SK-N-SH (cell line): ENCODE results near the gene SIX5. TPM values are rescaled to one million over a fixed set of nuclear protein-coding genes. Genes with fewer than 3 reads are reported as not detected.
A peak's percentile ranks its signal among the peaks of the same experiment; 100 is the strongest.

Experiments used
- CTCF ChIA-PET: fragments of 300-600, 350-600 bp; formaldehyde crosslinking; extraction: SDS; loops from one replicate; lab custom pipeline; 2021; lab: Yijun Ruan, JAX
- POLR2A ChIA-PET: fragments of 350-600 bp; sonication (Branson Sonifier 250); formaldehyde crosslinking; extraction: SDS; loops from one replicate; lab custom pipeline; 2020; ENCODE audit warnings: antibody characterized with exemption, inconsistent platforms; lab: Yijun Ruan, JAX
- DNase-seq: peaks from one replicate; pipeline ENCODE4 v3.0.0; 2012
- H2AFZ ChIP-seq: fragments of 200-600 bp; sonication (generic); 2 replicates; pipeline ENCODE4 v1.8.1; 2016; ENCODE audit warnings: antibody characterized with exemption, mild to moderate bottlenecking, low read depth
- H3F3A ChIP-seq: fragments of 200-600 bp; sonication (generic); replicated peaks from 2 replicates; pipeline ENCODE3; 2016; ENCODE audit warnings: antibody characterized with exemption, mild to moderate bottlenecking; ENCODE audit not compliant: insufficient read depth
- H3K27ac ChIP-seq, 2 experiments: fragments of 200-500 bp in 1 of 2; fragments of 200-600 bp in 1 of 2; sonication (Bioruptor generic) in 1 of 2; sonication (generic), shearing (Covaris generic) in 1 of 2; 2 replicates each; pipeline versions ENCODE4 v1.5.1 to v1.6.1; 2014 to 2016; ENCODE audit warnings: low read depth in 2 of 2, inconsistent platforms in 1 of 2, low read length in 1 of 2, mild to moderate bottlenecking in 1 of 2, mixed read lengths in 1 of 2
- H3K27me3 ChIP-seq: fragments of 200-600 bp; sonication (generic), shearing (Covaris generic); 2 replicates; pipeline ENCODE4 v1.6.1; 2016; ENCODE audit warnings: mixed run types; ENCODE audit not compliant: insufficient read depth
- H3K36me3 ChIP-seq, 2 experiments: fragments of 200-500 bp in 1 of 2; fragments of 200-600 bp in 1 of 2; sonication (Bioruptor generic) in 1 of 2; sonication (generic) in 1 of 2; replicated peaks in 1 of 2; 2 replicates each; pipeline versions ENCODE3 to v1.5.1; 2014 to 2016; ENCODE audit warnings: low read length in 1 of 2, mild to moderate bottlenecking in 1 of 2; ENCODE audit not compliant: insufficient read depth in 2 of 2, control insufficient read depth in 1 of 2
- H3K4me1 ChIP-seq, 2 experiments: fragments of 200-500 bp in 1 of 2; fragments of 200-600 bp in 1 of 2; sonication (Bioruptor generic) in 1 of 2; sonication (generic), shearing (Covaris generic) in 1 of 2; 2 replicates each; pipeline versions ENCODE4 v1.5.1 to v1.6.1; 2014 to 2016; ENCODE audit warnings: low read depth in 1 of 2, low read length in 1 of 2, mixed run types in 1 of 2; ENCODE audit not compliant: insufficient read depth in 2 of 2, control insufficient read depth in 1 of 2
- H3K4me2 ChIP-seq: fragments of 200-600 bp; sonication (generic), shearing (Covaris generic); 2 replicates; pipeline ENCODE4 v1.6.1; 2017; ENCODE audit warnings: mixed run types
- H3K4me3 ChIP-seq, 2 experiments: fragments of 200-500 bp in 1 of 2; fragments of 200-600 bp in 1 of 2; sonication (Bioruptor generic) in 1 of 2; sonication (generic), shearing (Covaris generic) in 1 of 2; 2 replicates each; pipeline versions ENCODE4 v1.5.1 to v1.8.1; 2014 to 2016; ENCODE audit warnings: low read depth in 2 of 2, inconsistent platforms in 1 of 2, low read length in 1 of 2, mild to moderate bottlenecking in 1 of 2, mixed read lengths in 1 of 2, moderate library complexity in 1 of 2
- H3K79me2 ChIP-seq: fragments of 200-600 bp; sonication (generic); 2 replicates; pipeline ENCODE4 v1.8.1; 2017; ENCODE audit warnings: mild to moderate bottlenecking; ENCODE audit not compliant: insufficient read depth
- H3K9ac ChIP-seq: fragments of 200-600 bp; sonication (generic); 2 replicates; pipeline ENCODE4 v1.6.1; 2017; ENCODE audit warnings: mixed run types
- H3K9me2 ChIP-seq: fragments of 200-600 bp; sonication (generic); 2 replicates; pipeline ENCODE4 v1.6.1; 2017; ENCODE audit warnings: mixed run types
- H3K9me3 ChIP-seq: fragments of 200-600 bp; sonication (generic); 2 replicates; pipeline ENCODE4 v1.6.1; 2017; ENCODE audit warnings: mixed run types, mild to moderate bottlenecking, moderate library complexity
- H4K20me1 ChIP-seq: fragments of 200-600 bp; sonication (generic); 2 replicates; pipeline ENCODE4 v1.6.1; 2017; ENCODE audit warnings: mild to moderate bottlenecking, mixed run types; ENCODE audit not compliant: insufficient read depth
- ELF1 ChIP-seq: IDR thresholded peaks from 2 replicates; pipeline ENCODE4 v1.4.0; 2012
- EZH2phosphoT487 ChIP-seq: fragments of 200-600 bp; sonication (generic); IDR thresholded peaks from 2 replicates; pipeline ENCODE4 v1.6.1; 2017; ENCODE audit warnings: low read depth, mixed run types, mild to moderate bottlenecking, antibody characterized with exemption, moderate library complexity, borderline replicate concordance
- GATA2 ChIP-seq: sonication (generic); formaldehyde crosslinking; IDR thresholded peaks from 2 replicates; pipeline ENCODE4 v1.5.0; 2020; ENCODE audit warnings: mild to moderate bottlenecking, missing genetic modification reagents
- MXI1 ChIP-seq: IDR thresholded peaks from 2 replicates; pipeline ENCODE4 v1.6.1; 2012; ENCODE audit warnings: mild to moderate bottlenecking, low read depth, low read length, improper control_type of control experiment
- PBX3 ChIP-seq: IDR thresholded peaks from 2 replicates; pipeline ENCODE4; 2012
- RCOR1 ChIP-seq: fragments of 150-350 bp; IDR thresholded peaks from 2 replicates; pipeline ENCODE4 v1.6.1; 2017; ENCODE audit warnings: antibody characterized with exemption, low read length
- REST ChIP-seq: IDR thresholded peaks from 2 replicates; pipeline ENCODE4 v1.6.1; 2012; ENCODE audit warnings: mild to moderate bottlenecking, low read depth, low read length, moderate library complexity
- RXRA ChIP-seq: IDR thresholded peaks from 2 replicates; pipeline ENCODE4 v1.4.0; 2012; ENCODE audit warnings: low read depth, mild to moderate bottlenecking, borderline replicate concordance
- SIN3A ChIP-seq: IDR thresholded peaks from 2 replicates; pipeline ENCODE4 v1.6.1; 2012; ENCODE audit warnings: low read depth, mild to moderate bottlenecking, low read length, moderate library complexity, borderline replicate concordance
- TAF1 ChIP-seq: IDR thresholded peaks from 2 replicates; pipeline ENCODE4 v1.6.1; 2012; ENCODE audit warnings: low read depth, mild to moderate bottlenecking, low read length, moderate library complexity, borderline replicate concordance
- TCF12 ChIP-seq: IDR thresholded peaks from 2 replicates; pipeline ENCODE4 v1.4.0; 2012
- USF2 ChIP-seq: fragments of 150-350 bp; IDR thresholded peaks from 2 replicates; pipeline ENCODE4 v1.6.1; 2017; ENCODE audit warnings: antibody characterized with exemption, low read length, low read depth, borderline replicate concordance
- ZBTB33 ChIP-seq: IDR thresholded peaks from 2 replicates; pipeline ENCODE4 v1.4.0; 2012; ENCODE audit warnings: low read depth, borderline replicate concordance
- WGBS: methylation state at CpG from one replicate; pipeline ENCODE4 v1.1.6; 2017; ENCODE audit warnings: low lambda C conversion rate; 5-methylcytosine and 5-hydroxymethylcytosine counted together
- polyA plus RNA-seq, 3 experiments: library from polyadenylated mRNA; depleted of rRNA; stranded (reverse); fragments of >200 nt; gene quantifications; 2 replicates each; pipeline ENCODE4 v1.2.3, GENCODE V29; 2012

The SIX5 gene
- polyA plus RNA-seq, 1 of the 3 experiments (the other 2 are of a cell fraction) = 8.4 TPM

GRCh38 chr19:45791744-45792469, 22.9 kb upstream of the SIX5 start:
- WGBS = 14% methylated on average over 15 of the region's 31 CpGs
- no peaks in the 10 kb centered on the region for H3K9me2 ChIP-seq
- H4K20me1 ChIP-seq = no peaks in the 10 kb centered on the region
- no peaks in the 10 kb centered on the region for H3F3A ChIP-seq
- H2AFZ ChIP-seq = no peak overlapping the region
- H3K27ac ChIP-seq = peak overlapping the region; percentile 42 to 76; a peak in 2 of 4 replicates
- DNase-seq = no peak
- ChIA-PET CTCF (interaction anchor here (1.3 to 3.9 kb wide), 4 partner anchors 22 to 91 kb away, joined by 3 to 33 read pairs (median 6); partner anchors contain the start of gene SIX5), POLR2A (no interaction called here)
- TF ChIP-seq TCF12 (no peak), REST (no peak), TAF1 (no peak), MXI1 (no peak)
- peak overlapping the region; percentile 73 for H3K4me2 ChIP-seq
- no peaks in the 10 kb centered on the region for H3K27me3 ChIP-seq
- H3K9me3 ChIP-seq = no peaks in the 10 kb centered on the region
- H3K4me3 ChIP-seq = peak overlapping the region; percentile 68 to 74
- H3K4me1 ChIP-seq = peaks cover 0 to 18% of the 10 kb centered on the region in 2 experiments; a peak in 1 of 4 replicates
- peaks cover 19 to 27% of the 10 kb centered on the region in 2 experiments for H3K36me3 ChIP-seq
- peak overlapping the region; percentile 77 for H3K9ac ChIP-seq
- H3K79me2 ChIP-seq = peaks cover 54% of the 10 kb centered on the region

- Histone ChIP-seq H3K27ac (no peak overlapping the region), H3F3A (no peaks in the 10 kb centered on the region), H3K4me3 (peak overlapping the region; percentile 68 to 74; a peak in 3 of 4 replicates), H4K20me1 (no peaks in the 10 kb centered on the region), H3K4me2 (peak overlapping the region; percentile 73), H3K9ac (peak overlapping the region; percentile 77; the same call in 1 of the 2 replicates), H3K9me2 (no peaks in the 10 kb centered on the region), H3K9me3 (no peaks in the 10 kb centered on the region), H3K4me1 (peaks cover 0 to 18% of the 10 kb centered on the region in 2 experiments; a peak in 1 of 4 replicates), H3K79me2 (peaks cover 60% of the 10 kb centered on the region), H2AFZ (no peak overlapping the region), H3K36me3 (peaks cover 27 to 28% of the 10 kb centered on the region in 2 experiments), H3K27me3 (no peaks in the 10 kb centered on the region)
- ChIA-PET CTCF (interaction anchor here (0.6 to 3.9 kb wide), 5 partner anchors 8 to 108 kb away, joined by 3 to 33 read pairs (median 3); partner anchors contain the start of gene SIX5), POLR2A (no interaction called here)
- no peak for DNase-seq
- WGBS = 94% methylated on average over 8 of the region's 8 CpGs
- no peak for TF ChIP-seq SIN3A
- TF ChIP-seq EZH2phosphoT487 = no peak
- no peak for TF ChIP-seq PBX3
- no peak for TF ChIP-seq TCF12
- no peak for TF ChIP-seq USF2
- TF ChIP-seq RCOR1 = no peak
- TF ChIP-seq REST = no peak
- TF ChIP-seq ELF1 = no peak
- no peak for TF ChIP-seq ZBTB33
- TF ChIP-seq GATA2 (CRISPR knock-in tag) = no peak
- TF ChIP-seq RXRA = no peak
Measured at GRCh38 chr19:45790942-45791341, 21.9 kb upstream of the SIX5 start.
